SK-MEL-5 (cell line): ENCODE measurements around the gene FBXL13. TPM values are rescaled to one million over a fixed set of nuclear protein-coding genes. Genes with fewer than 3 reads are reported as not detected.
"Not testable (repeated sequence)": the region's sequence is repeated elsewhere in the genome, so short reads cannot be mapped to it uniquely, and the experiment has no call there.

Experiments
- DNase-seq: peaks from one replicate; pipeline ENCODE4 v3.0.0-alpha.2; 2016; ENCODE audit warnings: low read depth, low spot score
- in situ Hi-C: cut with HindIII; loops from 2 replicates; pipeline ENCODE4 v1.10.0; 2016; ENCODE audit warnings: low sequenced_read_pairs, high pct_unique_total_duplicates, low pct_unique_long_range_greater_than_20kb
- total RNA-seq: library from RNA; depleted of rRNA; stranded (reverse); fragments of >200 nt; shearing (Covaris generic); gene quantifications from 2 replicates; pipeline ENCODE4 v1.2.3, GENCODE V29; 2014

The FBXL13 gene
- total RNA-seq, 1 experiment from 2014 or later: 3.2 TPM

GRCh38 chr7:102833343-102833742 is 241.3 kb downstream of the FBXL13 start:
- in situ Hi-C loops: no loop called here

GRCh38 chr7:102832674-102833073 is 241.9 kb downstream of the FBXL13 start:
- DNase-seq: no peak
- in situ Hi-C loops: no loop called here

More at GRCh38 chr7:102833343-102833742, 241.3 kb downstream of the FBXL13 start:
- DNase-seq: no peak

DNA sequence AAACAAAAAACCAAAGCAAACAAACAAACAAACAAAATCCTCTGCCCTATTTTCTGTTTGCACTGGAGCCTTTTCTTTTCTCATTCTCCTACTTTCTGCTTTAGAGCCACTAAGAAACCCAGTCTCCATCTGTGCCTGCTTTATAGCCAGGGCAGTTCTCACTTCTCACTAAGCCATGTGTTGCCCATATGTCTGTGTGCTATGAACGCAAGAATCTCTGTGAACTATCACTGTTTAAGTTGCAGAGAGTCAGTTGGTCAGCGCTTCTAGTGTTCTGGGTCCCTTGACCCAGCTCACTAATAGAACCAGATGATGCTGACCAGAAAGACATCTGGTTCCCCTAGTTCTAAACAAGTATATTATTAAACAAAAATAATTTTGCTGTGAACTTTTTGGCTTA is 244.4 kb downstream of the FBXL13 start:
- DNase-seq: no peak
- in situ Hi-C loops: no loop called here

GRCh38 chr7:102829075-102829474 is 245.5 kb downstream of the FBXL13 start:
- in situ Hi-C loops: no loop called here
- no peak for DNase-seq

GRCh38 chr7:102828286-102828685 is 246.3 kb downstream of the FBXL13 start:
- in situ Hi-C loops: no loop called here
- DNase-seq: no peak

- no peak for DNase-seq
- in situ Hi-C loops: no loop called here
Observed at GRCh38 chr7:102823390-102824119, 251.0 kb downstream of the FBXL13 start.

DNA sequence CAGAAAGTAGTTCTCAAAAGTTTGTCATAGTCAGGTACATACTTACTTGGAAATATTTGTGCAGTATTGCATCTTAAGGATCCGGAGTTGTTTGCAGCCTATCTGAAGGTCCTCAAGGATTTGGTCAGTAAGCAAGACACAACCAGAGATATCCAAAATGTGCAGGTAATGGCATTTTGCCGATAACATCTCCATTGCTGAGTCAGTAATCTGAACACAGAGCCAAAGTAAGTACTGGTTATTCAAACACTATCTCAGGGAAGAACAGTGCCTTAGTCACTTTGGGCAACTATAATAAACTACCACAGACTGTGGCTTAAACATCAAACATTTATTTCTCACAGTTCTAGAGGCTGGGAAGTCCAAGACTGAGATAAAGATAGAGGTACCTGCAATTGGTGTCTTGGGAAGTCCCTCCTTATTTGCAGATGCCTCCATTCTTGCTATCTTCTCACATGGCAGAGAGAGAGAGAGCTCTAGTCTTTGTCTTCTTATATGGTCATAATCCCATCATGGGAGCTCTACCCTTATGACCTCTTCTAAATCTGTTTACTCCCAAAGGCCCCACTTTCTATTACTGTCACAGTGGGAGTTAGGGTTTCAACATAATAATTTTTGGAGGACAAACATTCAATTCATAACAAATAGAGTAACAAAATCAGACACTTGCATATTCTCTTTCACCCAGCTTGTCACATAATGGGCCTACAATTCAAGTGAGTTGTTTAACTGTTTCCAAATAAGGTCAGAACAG is 252.4 kb downstream of the FBXL13 start:
- DNase-seq: peak; percentile 50
- in situ Hi-C loops: no loop called here

DNA sequence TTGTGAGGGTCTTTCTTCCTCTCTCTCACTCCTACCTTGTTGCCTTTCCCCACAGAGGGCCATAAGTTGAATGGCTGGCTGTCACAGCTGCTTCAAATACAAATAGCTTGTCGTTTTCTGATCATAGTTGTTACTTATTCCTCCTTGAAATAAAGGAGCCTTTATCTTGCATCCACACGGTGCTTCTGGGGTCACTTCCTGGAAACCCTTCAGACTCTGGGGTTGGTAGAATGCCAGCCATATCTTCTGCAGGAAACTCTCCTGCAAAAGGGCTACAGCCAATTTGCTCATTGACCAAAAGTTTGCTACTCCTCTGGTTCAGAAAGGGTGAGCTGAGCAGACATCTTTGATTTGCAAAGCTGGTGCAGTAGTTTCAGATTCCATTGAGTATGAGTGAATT is 255.4 kb downstream of the FBXL13 start:
- peak; percentile 23 for DNase-seq
- in situ Hi-C loops: no loop called here

GRCh38 chr7:102817616-102818573 is 256.7 kb downstream of the FBXL13 start:
- no peak for DNase-seq
- in situ Hi-C loops: no loop called here

DNA sequence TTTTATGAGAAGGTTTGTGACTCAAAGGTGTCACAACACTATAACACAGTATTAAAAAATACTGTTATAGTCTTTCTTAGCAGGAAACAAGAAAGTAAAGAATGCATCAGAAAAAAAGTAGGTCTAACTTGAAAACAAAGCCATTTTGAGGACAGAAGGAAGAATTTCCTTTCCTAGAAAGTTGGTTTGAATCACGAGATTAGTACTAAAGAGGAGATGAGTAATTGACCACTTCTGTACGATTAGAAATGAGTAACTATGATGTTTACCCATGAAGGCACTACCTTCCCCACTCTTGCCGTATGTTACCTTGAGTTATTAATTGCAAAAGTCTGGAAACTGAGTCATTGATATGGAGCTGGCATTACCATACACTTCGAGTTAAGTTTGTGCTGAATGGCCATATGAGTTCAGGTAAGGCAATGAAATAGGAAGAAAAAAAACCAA is 260.5 kb downstream of the FBXL13 start:
- in situ Hi-C loops: no loop called here
- no peak for DNase-seq

- no peak for DNase-seq
- in situ Hi-C loops: no loop called here
Observed at GRCh38 chr7:102813191-102814024, 261.2 kb downstream of the FBXL13 start.

DNA sequence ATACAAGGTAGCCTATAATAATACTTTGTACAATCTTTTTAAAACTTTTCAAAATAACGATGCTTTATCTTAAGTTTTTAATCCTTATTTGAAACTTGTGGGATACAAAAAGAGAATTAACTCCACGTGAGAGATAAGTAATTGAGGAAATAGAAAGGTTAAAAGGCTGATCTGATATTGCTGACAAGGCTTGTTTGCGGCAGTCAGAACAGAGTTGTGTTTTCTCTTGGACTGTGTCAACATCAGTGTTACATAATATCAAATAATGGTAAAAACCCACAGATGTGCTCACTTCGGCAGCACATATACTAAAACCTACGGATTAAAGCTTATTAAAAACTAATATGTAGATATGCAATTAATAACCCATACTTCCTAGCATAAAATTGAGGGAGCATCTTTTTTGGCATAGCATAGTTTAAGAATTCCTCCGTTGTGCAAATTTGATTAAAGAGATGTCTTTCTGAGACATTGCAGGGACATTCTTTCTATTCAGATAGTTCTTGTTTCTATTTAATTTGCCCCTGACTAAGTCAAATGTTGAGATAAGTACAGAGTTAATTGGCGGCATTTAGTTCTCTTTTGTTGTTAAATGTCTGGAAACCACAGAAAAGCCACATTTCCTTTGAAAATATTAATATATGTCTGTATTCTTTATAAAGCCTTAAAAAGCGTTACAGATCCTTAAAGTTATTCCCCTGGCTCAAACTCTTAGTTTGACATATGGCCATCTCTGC is 262.5 kb downstream of the FBXL13 start:
- in situ Hi-C loops: no loop called here
- no peak for DNase-seq

DNA sequence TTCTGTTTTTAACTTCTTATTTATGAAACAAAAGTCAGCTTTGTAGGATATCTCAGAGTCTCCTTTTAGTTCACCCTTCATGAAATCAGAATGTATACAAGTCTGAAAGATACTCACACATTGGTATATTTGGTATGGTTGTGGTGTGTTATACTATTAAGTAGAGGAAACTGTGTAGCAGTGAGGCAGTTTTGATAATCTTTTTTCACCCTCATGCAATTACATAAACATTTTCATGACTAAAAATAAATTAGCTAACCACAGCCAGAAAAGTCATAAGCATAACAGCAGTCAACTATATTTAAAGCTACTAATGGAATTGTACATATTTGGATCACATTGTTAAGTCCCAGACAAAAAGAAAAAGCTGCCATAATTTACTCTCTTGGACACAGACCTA is 263.7 kb downstream of the FBXL13 start:
- DNase-seq: no peak
- in situ Hi-C loops: no loop called here

GRCh38 chr7:102806613-102807012 is 268.0 kb downstream of the FBXL13 start:
- in situ Hi-C loops: no loop called here
- DNase-seq: no peak

- in situ Hi-C loops, DNase-seq: not testable (repeated sequence)
Observed at GRCh38 chr7:102795987-102796595, 278.5 kb downstream of the FBXL13 start.

GRCh38 chr7:102794567-102794966 is 280.0 kb downstream of the FBXL13 start:
- in situ Hi-C loops, DNase-seq: not testable (repeated sequence)
